Psoas muscle (tissue), 8 donors: ENCODE results near the gene ANKFY1. TPM values are rescaled to one million over a fixed set of nuclear protein-coding genes. Genes with fewer than 3 reads are reported as not detected.
A peak's percentile ranks its signal among the peaks of the same experiment; 100 is the strongest.

Experiments
- ATAC-seq, 4 donors: fragments of 200-7000 bp; cut with Tn5 transposase; one replicate each; pipeline ENCODE4 v1.9.1; 2020; ENCODE audit warnings: moderate library complexity in 3 of 4, mild to moderate bottlenecking in 2 of 4
- DNase-seq, 2 donors: peaks; one replicate each; pipeline ENCODE4 v3.0.0-alpha.2; 2020
- H3K27ac ChIP-seq: fragments of 200-600 bp; one replicate; pipeline ENCODE4 v1.8.0; 2022
- H3K27me3 ChIP-seq, 3 donors: fragments of 200-600 bp in 1 of 3; one replicate each; pipeline versions ENCODE4 v1.6.1 to v1.8.0; 2013 to 2022; ENCODE audit warnings: low read length in 2 of 3, mild to moderate bottlenecking in 2 of 3, moderate library complexity in 1 of 3; ENCODE audit not compliant: insufficient read depth in 3 of 3
- H3K36me3 ChIP-seq, 2 donors: fragments of 200-600 bp in 1 of 2; one replicate each; pipeline versions ENCODE4 v1.6.1 to v1.8.0; 2013 to 2022; ENCODE audit warnings: low read depth in 1 of 2, mild to moderate bottlenecking in 1 of 2, moderate library complexity in 1 of 2; ENCODE audit not compliant: insufficient read depth in 1 of 2
- H3K4me1 ChIP-seq: fragments of 200-600 bp; one replicate; pipeline ENCODE4 v1.8.0; 2022
- H3K4me3 ChIP-seq: fragments of 200-600 bp; one replicate; pipeline ENCODE4 v1.8.0; 2022; ENCODE audit warnings: mild to moderate bottlenecking
- H3K9me3 ChIP-seq: fragments of 200-600 bp; one replicate; pipeline ENCODE4 v1.8.0; 2022
- CTCF ChIP-seq: fragments of 200-600 bp; IDR thresholded peaks from one replicate; pipeline ENCODE4 v1.8.0; 2022; ENCODE audit warnings: antibody characterized with exemption
- WGBS, 3 donors: extraction: QIAGEN DNeasy Blood & Tissue Kit; methylation state at CpG; one replicate each; pipeline versions ENCODE4 v1.1.6 to v1.1.7; 2013; 5-methylcytosine and 5-hydroxymethylcytosine counted together
- intact Hi-C, 2 donors: fragments of 100-400 bp; cut with DNase I; formaldehyde crosslinking; loops; one replicate each; pipeline versions ENCODE4 v1.11.0 to v1.14.2; 2022
- polyA plus RNA-seq, 3 donors: library from polyadenylated mRNA; stranded (reverse); fragments of 200-250 nt; gene quantifications; one replicate each; pipeline ENCODE4 v1.2.3, GENCODE V29; 2013
- total RNA-seq, 4 donors: library from RNA; stranded (reverse); fragmentation: NEBNext Ultra II Directional in 2 of 4; extraction: Animal tissue kit (Norgen Biotek cat#: 25700) in 2 of 4; gene quantifications; one replicate each; pipeline versions ENCODE4 v1.2.1 to v1.2.4, GENCODE V29; 2021 to 2023
- donor health status: healthy with polysubstance abuse.
- donor health status: DM: no; HTN: no; CAD: no; lungs with moderate emphysema.
- donor health status: Bipolar disorder and iron deficiency.
- donor health status: healthy.
- donor health status: DM: yes; HTN: yes; CAD: no.
- donor health status: DM: no; HTN: no; CAD: no.
- donor health status: DM: no; HTN: no; CAD: no.
- donor health status: DM: yes; HTN: yes; CAD: no.

The ANKFY1 gene
- total and polyA plus RNA-seq, 7 donors = 5.7 to 18.8 (median 12.8) TPM

- peaks cover 57% of the 10 kb centered on the region for H3K4me1 ChIP-seq
- DNase-seq (no peak), ATAC-seq (no peak)
- no peaks in the 10 kb centered on the region for H3K27me3 ChIP-seq
- no peak for TF ChIP-seq CTCF
- H3K36me3 ChIP-seq = peaks cover 4 to 13% of the 10 kb centered on the region in 2 donors
- intact Hi-C loops = no loop called here
- H3K9me3 ChIP-seq = no peaks in the 10 kb centered on the region
- no peak overlapping the region for H3K27ac ChIP-seq
- WGBS, 3 donors = 51 to 62% (median 59%) methylated on average over 3 of the region's 3 CpGs
- H3K4me3 ChIP-seq = no peak overlapping the region
These were observed 129.1 kb downstream of the ANKFY1 start for GRCh38 chr17:4134721-4135120.

GRCh38 chr17:4130715-4131114, 133.1 kb downstream of the ANKFY1 start:
- no peaks in the 10 kb centered on the region for H3K27me3 ChIP-seq
- TF ChIP-seq CTCF = no peak
- WGBS, 3 donors = 40 to 48% (median 45%) methylated on average over 7 of the region's 7 CpGs
- DNase-seq = no peak
- H3K4me3 ChIP-seq = no peak overlapping the region
- H3K9me3 ChIP-seq = no peaks in the 10 kb centered on the region
- H3K36me3 ChIP-seq = peaks cover 4 to 14% of the 10 kb centered on the region in 2 donors
- peak in 3 of 4 donors; percentile 29 to 52 (median 46) for ATAC-seq
- intact Hi-C loops = no loop called here
- peak overlapping the region; percentile 46 for H3K27ac ChIP-seq
- peaks cover 27% of the 10 kb centered on the region for H3K4me1 ChIP-seq

- 70 to 88% (median 75%) methylated on average over 6 of the region's 6 CpGs for WGBS, 3 donors
- no peak for TF ChIP-seq CTCF
- Histone ChIP-seq H3K27ac (no peak overlapping the region), H3K4me3 (no peak overlapping the region), H3K4me1 (peaks cover 10% of the 10 kb centered on the region), H3K9me3 (no peaks in the 10 kb centered on the region), H3K36me3 (peaks cover 9 to 25% of the 10 kb centered on the region in 2 donors), H3K27me3 (no peaks in the 10 kb centered on the region)
- intact Hi-C loops = no loop called here
- ATAC-seq = no peak
- no peak for DNase-seq
These were observed 136.2 kb downstream of the ANKFY1 start for GRCh38 chr17:4127555-4127954.

- no peak for TF ChIP-seq CTCF
- Histone ChIP-seq H3K27ac (no peak overlapping the region), H3K4me3 (no peak overlapping the region), H3K9me3 (no peaks in the 10 kb centered on the region), H3K36me3 (peaks cover 7 to 43% of the 10 kb centered on the region in 2 donors), H3K4me1 (peaks cover 2% of the 10 kb centered on the region), H3K27me3 (no peaks in the 10 kb centered on the region)
- intact Hi-C loops = no loop called here
- ATAC-seq (no peak), DNase-seq (no peak)
- WGBS, 3 donors = 96 to 100% (median 97%) methylated on average over 1 of the region's 1 CpG
These were observed 138.2 kb downstream of the ANKFY1 start for GRCh38 chr17:4125552-4125951.

GRCh38 chr17:4124999-4125398, 138.8 kb downstream of the ANKFY1 start:
- ATAC-seq = no peak
- TF ChIP-seq CTCF = no peak
- 93 to 98% (median 96%) methylated on average over 2 of the region's 2 CpGs for WGBS, 3 donors
- no peak for DNase-seq
- Histone ChIP-seq H3K36me3 (peaks cover 6 to 44% of the 10 kb centered on the region in 2 donors), H3K9me3 (no peaks in the 10 kb centered on the region), H3K27ac (no peak overlapping the region), H3K4me3 (no peak overlapping the region), H3K4me1 (no peaks in the 10 kb centered on the region), H3K27me3 (no peaks in the 10 kb centered on the region)
- intact Hi-C loops = no loop called here
